NCI-H146 treated with DMSO at 0.1 percent for 48 hours (cell line): ENCODE results near the gene METAP1.
"Not testable (repeated sequence)": the region's sequence is repeated elsewhere in the genome, so short reads cannot be mapped to it uniquely, and the experiment has no call there.

ENCODE experiments used
- DNase-seq: peaks from one replicate; lab custom pipeline; 2025; ENCODE audit not compliant: unreplicated experiment; lab: John Stamatoyannopoulos, UW

Gene METAP1

DNA sequence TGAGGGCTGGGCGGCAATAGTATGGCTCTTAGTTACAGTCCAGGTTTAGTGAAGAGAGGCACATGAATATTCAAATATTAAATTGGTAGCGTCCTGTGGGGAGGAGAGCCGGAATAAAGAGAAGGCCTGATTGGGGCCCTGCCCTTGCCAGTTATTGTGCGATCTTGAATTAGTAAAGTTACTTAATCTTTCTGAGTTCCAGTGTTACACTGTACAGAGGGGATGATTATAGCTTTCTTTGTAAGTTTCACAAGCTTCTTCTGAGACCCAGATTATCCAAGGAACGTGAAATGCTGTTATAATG lies 1.2 kb downstream of the METAP1 start:
- DNase-seq: no peak

DNA sequence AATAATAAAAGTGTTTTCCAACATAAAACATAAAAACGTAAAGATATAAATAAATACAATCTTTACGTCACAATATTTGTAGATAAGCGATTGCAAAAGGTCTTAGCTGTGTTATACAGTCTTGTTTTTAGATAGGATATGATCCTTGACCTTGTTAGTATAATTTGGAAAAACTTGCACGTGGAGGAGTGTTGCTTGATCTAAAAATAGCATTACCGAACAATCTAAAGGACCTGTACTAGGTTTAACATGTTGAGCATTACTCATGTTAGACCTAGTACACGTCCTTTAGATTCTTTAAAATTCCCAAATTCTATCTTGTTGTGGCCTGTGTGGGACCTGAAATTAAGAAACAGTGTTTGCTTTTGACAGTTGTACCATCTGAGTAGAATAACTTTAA lies 1.6 kb downstream of the METAP1 start:
- no peak for DNase-seq

DNA sequence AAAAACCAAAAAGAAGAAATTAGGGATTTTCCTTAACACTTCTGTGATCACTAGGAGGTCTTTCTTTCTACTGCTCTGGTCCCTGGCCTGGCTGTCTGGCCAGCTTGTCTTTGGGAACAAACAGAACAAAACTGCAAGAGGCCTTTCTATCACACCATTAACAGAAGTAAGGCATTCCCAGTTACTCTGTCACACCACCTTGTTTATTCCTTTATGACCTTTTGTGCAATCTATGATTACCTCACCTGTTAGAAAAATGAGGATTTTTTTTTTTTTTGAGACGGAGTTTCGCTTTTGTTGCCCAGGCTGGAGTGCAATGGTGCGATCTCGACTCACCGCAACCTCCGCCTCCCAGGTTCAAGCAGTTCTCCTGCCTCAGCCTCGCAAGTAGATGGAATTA lies 3.0 kb downstream of the METAP1 start:
- DNase-seq: no peak

DNA sequence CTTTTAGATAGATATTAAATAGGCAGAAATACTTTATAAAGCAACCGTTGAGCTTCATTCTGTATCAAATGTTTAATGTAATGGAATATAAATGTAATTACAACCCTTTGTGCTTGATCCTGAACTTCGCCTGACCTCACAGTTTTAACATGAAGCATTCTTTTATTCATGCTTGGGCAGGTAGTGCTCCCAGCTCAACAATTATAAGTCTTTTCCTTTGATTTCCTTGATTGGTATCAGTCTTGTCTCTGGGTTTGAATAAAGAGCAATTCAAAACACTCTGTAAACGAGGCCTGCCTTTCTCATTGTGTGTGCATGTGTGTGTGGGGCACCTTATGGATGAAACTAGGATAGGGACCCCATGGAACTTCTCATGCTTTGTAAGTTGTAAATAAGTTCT lies 6.8 kb downstream of the METAP1 start:
- DNase-seq: no peak

DNA sequence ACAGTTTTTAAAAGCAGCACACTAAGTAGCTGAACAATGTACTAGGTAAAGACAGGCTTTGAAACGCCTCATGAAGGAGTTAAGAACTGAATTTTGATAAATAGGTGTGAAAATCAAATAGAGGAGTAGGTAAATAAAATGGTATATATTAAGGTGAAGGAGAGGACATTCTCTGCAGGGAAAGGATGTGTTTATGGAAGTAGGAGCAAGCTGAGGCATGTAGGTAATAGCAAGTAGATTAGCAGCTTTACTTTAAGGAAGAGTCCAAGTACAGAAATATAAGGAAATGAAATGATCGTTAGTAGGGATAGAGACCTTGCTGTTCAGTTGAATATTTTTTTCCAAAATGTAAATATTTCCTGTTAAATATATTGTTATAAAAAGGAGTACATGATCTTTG lies 12.5 kb downstream of the METAP1 start:
- DNase-seq: no peak

DNA sequence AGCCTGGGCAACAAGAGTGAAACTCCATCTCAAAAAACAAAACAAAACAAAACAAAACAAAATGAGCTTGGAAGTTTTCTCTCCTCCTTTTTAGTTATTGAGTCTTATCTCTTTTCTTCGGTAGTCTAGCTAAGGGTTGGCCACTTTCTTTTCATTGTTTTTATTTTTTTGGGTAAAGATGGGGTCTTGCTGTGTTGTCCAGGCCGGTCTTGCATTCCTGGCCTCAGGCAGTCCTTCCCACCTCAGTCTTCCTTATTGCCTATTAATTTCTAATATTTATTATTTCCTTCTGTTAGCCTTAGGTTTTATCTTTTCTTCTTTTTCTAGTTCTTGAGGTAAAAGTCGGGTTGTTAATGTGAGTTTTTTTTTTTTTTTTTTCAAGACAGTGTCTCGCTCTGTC lies 16.4 kb downstream of the METAP1 start:
- no peak for DNase-seq

- no peak for DNase-seq
These were observed 17.9 kb downstream of the METAP1 start for GRCh38 chr4:99013402-99013843.

DNA sequence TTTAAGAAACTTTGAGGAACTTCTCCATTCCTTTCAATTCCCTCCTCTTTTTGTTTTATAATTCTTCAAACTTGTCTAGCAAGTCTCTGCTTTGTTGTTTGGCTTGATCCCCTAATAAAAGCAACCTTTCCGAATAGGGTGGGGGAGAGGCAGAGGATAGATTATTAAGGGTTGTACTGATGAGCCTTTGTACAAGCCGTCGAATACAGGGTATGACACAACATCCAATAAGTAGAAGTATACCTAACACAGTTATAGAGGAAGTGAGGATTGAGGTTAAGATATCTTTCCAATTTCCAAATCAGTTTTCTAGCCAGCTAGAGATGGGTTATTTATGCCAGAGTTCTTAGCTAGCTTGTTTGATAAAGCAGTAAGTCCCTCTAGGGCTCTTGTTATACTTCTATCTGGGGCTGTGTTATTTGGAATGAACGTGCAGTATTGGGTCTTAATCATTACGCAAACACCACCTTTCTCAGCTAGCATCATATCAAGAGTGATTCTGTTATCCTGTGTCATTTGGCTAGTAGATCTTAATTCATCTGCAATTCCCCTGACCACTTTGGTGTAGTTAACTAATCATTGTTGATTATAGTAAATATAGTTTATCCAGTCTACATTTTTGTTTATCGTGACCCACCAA lies 18.5 kb downstream of the METAP1 start:
- DNase-seq: no peak

DNA sequence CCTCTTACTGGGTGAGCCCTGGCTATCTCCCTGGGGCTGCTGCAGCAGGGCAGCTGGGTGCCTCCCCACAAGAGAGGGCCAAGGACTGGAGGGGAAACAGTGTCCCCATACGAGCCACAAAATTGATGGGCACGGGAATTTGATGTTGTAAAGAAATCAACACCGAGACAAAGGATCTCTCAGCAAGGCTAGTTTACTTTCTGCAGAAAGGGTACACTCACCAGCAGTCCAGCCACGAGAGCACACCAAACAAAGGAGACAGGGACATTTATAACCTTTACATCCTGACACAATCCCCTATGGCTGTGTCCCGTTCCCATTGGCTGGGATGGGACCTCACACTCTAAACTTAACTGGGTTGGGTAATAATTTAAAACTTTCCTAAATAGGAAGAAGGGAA lies 25.9 kb downstream of the METAP1 start:
- DNase-seq: no peak

DNA sequence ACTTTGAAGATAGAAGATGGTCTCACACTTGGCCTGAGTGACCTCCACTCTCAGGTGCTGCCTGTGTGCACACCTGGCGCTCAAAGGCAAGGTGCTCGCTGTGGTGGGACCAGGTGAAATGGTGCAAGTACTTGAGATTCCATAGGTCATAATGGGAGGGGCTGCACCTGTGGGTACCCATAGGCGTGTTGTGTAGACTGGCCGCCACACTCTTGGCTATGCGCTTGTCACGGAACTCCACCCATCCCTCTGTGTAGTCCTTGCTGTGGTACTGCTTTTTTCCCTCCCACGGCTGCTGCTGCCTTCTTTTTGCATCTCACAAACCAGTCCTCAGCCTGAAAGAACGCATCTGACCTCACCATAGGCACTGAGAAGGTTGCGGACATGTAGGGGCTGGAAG lies 27.0 kb downstream of the METAP1 start:
- no peak for DNase-seq

DNA sequence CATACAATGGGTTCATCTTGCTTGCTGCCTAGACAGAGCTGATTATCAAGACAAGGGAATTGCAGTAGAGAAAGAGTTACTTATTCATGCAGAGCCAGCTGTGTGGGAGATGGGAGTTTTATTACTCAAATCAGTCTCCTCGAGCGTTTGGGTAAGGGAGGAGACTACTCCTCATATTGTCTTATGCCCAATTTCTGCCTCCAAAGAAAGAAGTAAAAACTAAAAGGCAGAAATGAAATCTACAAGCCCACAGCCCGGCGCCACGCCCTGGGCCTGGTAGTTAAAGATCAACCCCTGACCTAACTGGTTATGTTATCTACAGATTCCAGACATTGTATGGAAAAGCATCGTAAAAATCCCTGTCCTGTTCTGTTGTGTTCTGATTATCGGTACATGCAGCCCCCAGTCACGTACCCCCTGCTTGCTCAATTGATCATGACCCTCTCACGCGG lies 28.3 kb downstream of the METAP1 start:
- DNase-seq: not testable (repeated sequence)

DNA sequence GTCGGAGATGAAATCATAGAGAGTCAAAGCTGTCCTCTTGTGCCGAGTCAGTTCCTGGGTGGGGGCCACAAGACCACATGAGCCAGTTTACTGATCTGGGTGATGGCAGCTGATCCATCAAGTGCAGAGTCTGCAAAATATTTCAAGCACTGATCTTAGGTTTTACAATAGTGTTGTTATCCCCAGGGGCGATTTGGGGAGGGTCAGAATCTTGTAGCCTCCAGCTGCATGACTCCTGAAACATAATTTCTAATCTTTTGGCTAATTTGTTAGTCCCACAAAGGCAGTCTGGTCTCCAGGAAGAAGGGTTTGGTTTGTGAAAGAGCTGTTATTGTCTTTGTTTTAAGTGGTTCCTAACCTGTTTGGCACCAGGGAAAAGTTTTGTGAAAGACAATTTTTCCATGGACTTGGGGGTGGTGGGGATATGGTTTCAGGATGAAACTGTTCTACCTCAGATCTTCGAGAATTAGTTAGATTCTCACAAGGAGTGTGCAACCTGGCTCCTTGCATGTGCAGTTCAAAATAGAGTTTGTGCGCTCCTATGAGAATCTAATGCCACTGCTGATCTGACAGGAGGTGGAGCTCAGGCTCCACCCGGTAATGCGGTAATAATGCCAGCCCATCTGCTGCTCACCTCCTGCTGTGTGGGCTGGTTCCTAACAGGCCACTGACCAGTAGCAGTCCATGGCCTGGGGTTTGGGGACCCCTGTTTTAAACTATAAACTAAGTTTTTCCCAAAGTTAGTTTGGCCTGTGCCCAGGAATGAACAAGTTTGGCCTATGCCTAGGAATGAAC lies 29.2 kb downstream of the METAP1 start:
- no peak for DNase-seq

DNA sequence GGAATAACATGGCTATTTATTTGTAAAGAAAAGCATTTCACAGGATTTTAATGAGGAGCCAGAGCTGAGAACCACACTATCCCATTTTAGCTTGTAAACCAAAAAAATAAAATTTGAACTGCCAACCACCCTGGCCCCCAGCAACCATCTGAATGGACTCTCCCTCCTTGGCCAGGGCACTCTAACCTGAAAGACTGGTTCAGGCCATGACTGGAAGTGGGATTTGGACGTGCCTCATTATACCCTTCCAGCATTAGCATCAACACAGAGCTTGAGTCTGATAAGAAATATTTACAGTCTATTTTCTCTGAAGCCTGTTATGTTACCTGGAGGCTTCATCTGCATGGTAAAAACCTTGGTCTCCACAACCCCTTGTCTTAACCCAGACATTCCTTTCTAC lies 30.0 kb downstream of the METAP1 start:
- no peak for DNase-seq

DNA sequence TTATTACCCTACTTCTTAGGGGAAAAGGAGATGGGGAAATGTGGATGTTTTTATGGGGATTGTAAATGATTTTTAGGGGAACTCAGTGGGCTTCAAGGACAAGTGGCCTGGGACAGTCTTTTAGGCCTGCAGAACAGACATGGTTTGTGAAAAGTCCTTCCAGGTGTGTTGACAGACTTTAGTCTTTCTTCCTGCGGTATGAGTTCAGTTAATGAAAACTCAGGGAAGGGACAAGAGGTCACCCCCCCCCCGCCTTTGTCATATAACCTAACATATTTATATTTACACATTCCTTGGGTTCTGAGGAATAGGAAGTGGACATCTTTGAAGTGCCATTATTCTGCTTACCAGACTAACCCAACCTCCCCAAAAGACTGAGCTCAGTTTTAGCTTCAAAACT lies 31.8 kb downstream of the METAP1 start:
- DNase-seq: no peak

- no peak for DNase-seq
These were observed 32.7 kb downstream of the METAP1 start for GRCh38 chr4:99028187-99028586.

DNA sequence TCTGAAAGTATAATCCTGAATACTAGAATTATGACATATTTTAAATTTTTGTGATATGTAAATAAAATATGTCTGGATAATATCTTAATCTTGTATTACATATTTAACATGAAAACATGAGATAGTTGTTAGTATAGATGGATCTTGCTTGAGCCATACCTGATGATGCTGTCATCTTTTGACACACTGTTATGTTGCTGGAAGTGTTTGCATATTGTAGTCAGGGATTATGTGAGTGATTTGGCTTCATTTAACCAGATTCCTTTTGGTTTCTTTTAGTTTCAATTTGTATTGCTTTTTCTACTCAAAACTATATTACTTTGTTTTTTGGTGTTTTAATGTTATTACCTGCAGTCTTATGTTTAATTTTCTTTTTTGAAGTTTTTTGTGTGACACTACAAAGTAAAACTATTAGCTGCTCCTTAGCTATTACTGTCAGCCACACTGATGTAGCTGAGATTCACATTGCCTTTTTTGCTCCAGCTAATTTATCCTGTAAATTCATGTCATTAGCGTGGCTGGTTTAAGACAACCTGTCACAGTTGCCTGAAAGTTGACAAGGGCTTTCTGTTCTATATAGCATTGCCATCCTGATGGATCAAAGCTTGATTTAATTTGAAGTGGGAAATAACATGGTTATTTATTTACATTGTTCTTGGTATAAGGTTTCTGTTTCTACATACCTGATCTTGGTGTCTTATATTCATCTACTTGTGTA lies 33.7 kb downstream of the METAP1 start:
- DNase-seq: no peak

DNA sequence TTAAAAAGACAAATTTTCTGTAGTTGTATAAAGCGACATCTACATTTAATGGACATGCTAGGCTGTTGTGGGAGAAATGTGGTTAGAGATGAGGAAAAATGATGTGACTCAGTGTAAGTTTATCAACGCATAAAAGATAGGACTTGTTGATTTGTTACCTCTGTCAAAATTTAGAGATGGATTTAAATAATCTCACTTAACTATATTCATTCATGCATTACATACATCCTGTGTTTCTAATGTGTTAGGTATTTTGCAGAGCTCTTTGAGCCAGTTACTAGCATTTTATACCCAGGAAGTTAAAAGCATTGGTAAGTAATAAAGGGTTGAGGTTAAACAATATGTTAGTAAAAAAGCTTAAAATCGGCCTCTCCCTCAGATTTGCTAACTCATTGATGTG lies 34.3 kb downstream of the METAP1 start:
- DNase-seq: no peak

DNA sequence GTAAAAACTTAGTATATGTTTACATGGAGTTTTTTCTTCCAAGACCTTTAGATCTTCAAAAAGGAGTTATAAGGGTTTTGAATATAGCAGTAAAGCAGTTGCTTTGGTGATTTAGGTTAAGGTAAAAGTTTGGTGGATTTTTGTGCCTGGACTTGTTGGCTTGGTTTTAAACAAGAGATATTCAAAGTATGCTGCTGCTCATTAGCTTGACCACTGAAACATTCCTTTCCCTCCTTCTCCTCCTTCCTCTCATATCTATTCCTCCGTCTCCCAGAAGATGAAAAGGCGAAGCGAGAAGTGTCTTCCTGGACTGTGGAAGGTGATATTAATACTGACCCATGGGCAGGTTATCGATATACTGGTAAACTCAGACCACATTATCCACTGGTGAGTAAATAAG lies 38.4 kb downstream of the METAP1 start:
- no peak for DNase-seq

DNA sequence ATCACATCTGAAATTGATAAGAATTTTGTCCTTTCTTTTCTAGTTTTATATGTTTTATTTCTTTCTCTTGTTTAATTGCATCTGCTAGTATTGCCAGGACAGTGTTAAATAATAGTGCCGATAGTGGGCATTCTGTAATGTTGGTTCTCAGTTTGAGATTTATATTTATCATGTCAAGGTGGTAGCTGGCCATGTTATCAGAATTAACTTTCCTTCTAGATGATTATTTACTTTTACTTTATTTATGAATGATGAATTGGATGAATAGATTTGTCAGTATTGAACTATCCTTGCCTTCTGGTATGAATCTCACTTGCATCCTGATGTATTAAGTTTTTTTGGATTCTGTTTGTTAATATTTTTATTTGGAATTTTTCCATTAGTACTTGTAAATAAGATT lies 42.7 kb downstream of the METAP1 start:
- no peak for DNase-seq

DNA sequence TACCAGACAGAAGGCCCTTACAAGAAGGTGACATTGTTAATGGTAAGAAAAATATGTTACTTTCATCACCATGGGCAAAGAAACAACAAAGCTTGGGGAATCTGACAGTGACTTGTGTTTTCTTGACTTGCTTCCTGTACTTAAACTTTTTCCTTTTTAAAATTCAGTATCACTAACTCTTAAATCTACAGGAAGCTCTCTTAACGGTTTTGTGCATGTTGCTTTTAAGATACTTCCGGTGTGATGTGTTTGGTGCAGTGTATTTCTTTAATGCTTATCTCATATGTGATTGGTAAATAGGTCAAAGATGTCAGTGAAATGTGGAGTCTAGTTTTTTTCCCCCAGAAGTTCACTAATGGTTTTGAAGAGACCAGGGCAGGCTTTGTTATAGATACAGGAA lies 47.8 kb downstream of the METAP1 start:
- no peak for DNase-seq

DNA sequence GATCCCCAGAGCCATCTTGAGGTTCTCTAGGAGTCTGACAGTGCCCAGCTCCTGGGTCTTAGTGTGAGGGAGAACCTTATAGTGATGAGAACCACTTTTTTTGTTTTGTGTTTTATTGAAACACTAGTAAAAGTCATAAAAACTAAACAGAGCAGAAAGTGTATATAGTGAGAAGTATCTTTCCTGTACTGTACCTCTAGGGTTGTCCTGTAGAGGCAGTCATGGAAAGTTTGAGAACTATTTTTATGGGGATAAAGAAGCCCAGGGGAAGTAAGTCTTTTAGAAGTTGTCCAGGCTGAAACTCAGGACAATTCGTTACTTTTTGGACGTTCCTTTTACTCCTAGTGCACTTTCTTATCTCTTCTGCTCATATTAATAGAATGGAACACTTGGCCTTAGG lies 52.2 kb downstream of the METAP1 start:
- no peak for DNase-seq

GRCh38 chr4:99052902-99053301 lies 57.4 kb downstream of the METAP1 start:
- DNase-seq: no peak
